ENCODE results near the gene BMP10.

BMP10 gene

DNA sequence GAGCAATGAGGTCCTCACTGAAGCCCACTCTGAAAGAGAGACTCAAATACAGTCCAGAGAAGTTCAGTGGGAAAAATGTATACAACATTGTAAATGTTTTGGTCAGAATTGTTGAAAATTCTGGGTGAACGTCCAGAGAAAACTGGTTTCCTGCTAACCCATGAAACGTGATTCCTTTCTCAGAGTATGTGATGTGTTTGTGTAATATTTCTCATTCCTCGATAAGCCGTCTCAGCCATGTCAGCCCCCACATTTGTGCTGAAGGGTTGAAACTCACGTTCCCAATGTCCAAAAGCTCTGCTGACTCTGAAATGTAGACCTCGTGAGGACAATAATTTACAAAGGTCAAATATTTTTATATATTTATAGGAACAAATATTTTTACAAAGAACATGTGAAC lies 51.6 kb downstream of the BMP10 start:
- no peak for DNase-seq (ENCODE audit: low read depth, low spot score)

DNA sequence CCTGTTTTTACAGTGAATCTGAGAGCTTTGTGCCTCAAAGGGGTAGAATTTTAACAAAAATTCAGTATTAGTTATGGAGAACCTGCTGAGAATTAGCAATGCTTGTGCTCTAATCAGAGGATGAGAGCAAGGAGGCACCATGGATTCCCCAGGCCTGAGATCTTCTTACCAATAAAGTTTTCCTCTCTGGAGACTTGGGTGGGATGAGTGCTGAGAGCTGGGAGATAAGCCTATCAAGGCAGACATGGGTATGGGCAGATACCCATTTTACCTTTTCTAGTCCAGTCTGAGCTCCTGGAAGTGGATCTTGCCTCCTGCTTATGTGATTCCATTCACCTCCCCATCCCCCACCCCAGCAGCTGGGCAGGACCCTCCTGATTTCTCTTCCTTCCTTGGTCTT lies 53.9 kb downstream of the BMP10 start:
- DNase-seq (ENCODE audit: low read depth, low spot score) = no peak

Measured in smooth muscle cell of the brain vasculature (primary cell).